ENCODE results near the gene PPP2R3A.

Gene PPP2R3A

GRCh38 chr3:135918600-135918999, 46.9 kb upstream of the PPP2R3A start:
- Histone ChIP-seq H3K27me3 (ENCODE audit: control insufficient read depth, insufficient read depth, low read length) (no peaks in the 10 kb centered on the region), H3K27ac (no peak overlapping the region)
- peak; percentile 64 for TF ChIP-seq CTCF (IDR thresholded peaks at IDR 0.05)

GRCh38 chr3:135920275-135920674, 45.3 kb upstream of the PPP2R3A start:
- Histone ChIP-seq H3K9ac (no peak overlapping the region), H3K4me2 (ENCODE audit: low read length) (no peak overlapping the region), H2AFZ (no peak overlapping the region), H3K27ac (no peak overlapping the region), H3K4me1 (peaks cover 9% of the 10 kb centered on the region), H3K4me3 (ENCODE audit: low read depth, low read length) (no peak overlapping the region), H3K9me3 (ENCODE audit: control insufficient read depth, low read length) (no peaks in the 10 kb centered on the region), H3K79me2 (no peaks in the 10 kb centered on the region), H3K36me3 (ENCODE audit: control insufficient read depth, insufficient read depth, low read length) (no peaks in the 10 kb centered on the region), H3K27me3 (ENCODE audit: control insufficient read depth, insufficient read depth, low read length) (no peaks in the 10 kb centered on the region)
- no peak for TF ChIP-seq CTCF (IDR thresholded peaks at IDR 0.05)

More at GRCh38 chr3:135918600-135918999, 46.9 kb upstream of the PPP2R3A start:
- H3K36me3 ChIP-seq (ENCODE audit: control insufficient read depth, insufficient read depth, low read length) = no peaks in the 10 kb centered on the region
- no peaks in the 10 kb centered on the region for H3K79me2 ChIP-seq
- no peak overlapping the region for H3K9ac ChIP-seq
- H2AFZ ChIP-seq = peak overlapping the region; percentile 45
- peaks cover 16% of the 10 kb centered on the region for H3K4me1 ChIP-seq
- H3K4me2 ChIP-seq (ENCODE audit: low read length) = no peak overlapping the region
- no peaks in the 10 kb centered on the region for H3K9me3 ChIP-seq (ENCODE audit: control insufficient read depth, low read length)
- no peak overlapping the region for H3K4me3 ChIP-seq (ENCODE audit: low read depth, low read length)

- H3K27ac ChIP-seq = no peak overlapping the region
- no peak overlapping the region for H2AFZ ChIP-seq
- no peaks in the 10 kb centered on the region for H3K79me2 ChIP-seq
- H3K9me3 ChIP-seq (ENCODE audit: control insufficient read depth, low read length) = no peaks in the 10 kb centered on the region
- H3K4me3 ChIP-seq (ENCODE audit: low read depth, low read length) = no peak overlapping the region
- H3K36me3 ChIP-seq (ENCODE audit: control insufficient read depth, insufficient read depth, low read length) = no peaks in the 10 kb centered on the region
- no peak overlapping the region for H3K4me2 ChIP-seq (ENCODE audit: low read length)
- no peaks in the 10 kb centered on the region for H3K27me3 ChIP-seq (ENCODE audit: control insufficient read depth, insufficient read depth, low read length)
- H3K4me1 ChIP-seq = peaks cover 2% of the 10 kb centered on the region
- TF ChIP-seq CTCF (IDR thresholded peaks at IDR 0.05) = no peak
- H3K9ac ChIP-seq = no peak overlapping the region
Measured at GRCh38 chr3:135922903-135923250, 42.7 kb upstream of the PPP2R3A start.

- H3K27ac ChIP-seq = no peak overlapping the region
- no peak for TF ChIP-seq CTCF (IDR thresholded peaks at IDR 0.05)
- no peak overlapping the region for H2AFZ ChIP-seq
- H3K9ac ChIP-seq = no peak overlapping the region
- H3K79me2 ChIP-seq = no peaks in the 10 kb centered on the region
- no peaks in the 10 kb centered on the region for H3K9me3 ChIP-seq (ENCODE audit: control insufficient read depth, low read length)
- H3K4me1 ChIP-seq = peaks cover 11% of the 10 kb centered on the region
- H3K36me3 ChIP-seq (ENCODE audit: control insufficient read depth, insufficient read depth, low read length) = no peaks in the 10 kb centered on the region
- H3K4me3 ChIP-seq (ENCODE audit: low read depth, low read length) = no peak overlapping the region
- H3K4me2 ChIP-seq (ENCODE audit: low read length) = no peak overlapping the region
- no peaks in the 10 kb centered on the region for H3K27me3 ChIP-seq (ENCODE audit: control insufficient read depth, insufficient read depth, low read length)
Measured at GRCh38 chr3:135924506-135924905, 41.0 kb upstream of the PPP2R3A start.

- H3K27me3 ChIP-seq (ENCODE audit: control insufficient read depth, insufficient read depth, low read length) = no peaks in the 10 kb centered on the region
- no peak overlapping the region for H3K9ac ChIP-seq
- no peak overlapping the region for H3K4me2 ChIP-seq (ENCODE audit: low read length)
- no peaks in the 10 kb centered on the region for H3K36me3 ChIP-seq (ENCODE audit: control insufficient read depth, insufficient read depth, low read length)
- peaks cover 20% of the 10 kb centered on the region for H3K4me1 ChIP-seq
- TF ChIP-seq CTCF (IDR thresholded peaks at IDR 0.05) = no peak
- H3K27ac ChIP-seq = no peak overlapping the region
- H3K4me3 ChIP-seq (ENCODE audit: low read depth, low read length) = no peak overlapping the region
- no peaks in the 10 kb centered on the region for H3K79me2 ChIP-seq
- no peaks in the 10 kb centered on the region for H3K9me3 ChIP-seq (ENCODE audit: control insufficient read depth, low read length)
- no peak overlapping the region for H2AFZ ChIP-seq
Measured at GRCh38 chr3:135926664-135927063, 38.9 kb upstream of the PPP2R3A start.

Measured in parathyroid adenoma (tissue), 2 donors.